Hepatocyte (in vitro differentiated cells): ENCODE data around the gene MGAT5. TPM values are rescaled to one million over a fixed set of nuclear protein-coding genes. Genes with fewer than 3 reads are reported as not detected.
A peak's percentile ranks its signal among the peaks of the same experiment; 100 is the strongest.

Experiments
- DNase-seq: peaks from one replicate; pipeline ENCODE4 v3.0.0-alpha.2; 2016; ENCODE audit warnings: low spot score
- H2AFZ ChIP-seq: fragments of 200-600 bp; sonication (generic); 2 replicates; pipeline ENCODE4 v1.6.0; 2016; ENCODE audit warnings: antibody characterized with exemption, mild to moderate bottlenecking
- H3K27ac ChIP-seq: fragments of 200-600 bp; sonication (generic); 2 replicates; pipeline ENCODE4 v1.5.1; 2016; ENCODE audit warnings: mild to moderate bottlenecking
- H3K27me3 ChIP-seq: fragments of 200-600 bp; sonication (generic); 2 replicates; pipeline ENCODE4 v1.6.1; 2016
- H3K36me3 ChIP-seq: fragments of 200-600 bp; sonication (generic); replicated peaks from 2 replicates; pipeline ENCODE4 v1.5.1; 2016; ENCODE audit warnings: low read depth; ENCODE audit not compliant: insufficient read depth
- H3K4me1 ChIP-seq: fragments of 200-600 bp; sonication (generic); 2 replicates; pipeline ENCODE4 v1.5.1; 2016; ENCODE audit warnings: mild to moderate bottlenecking, moderate library complexity; ENCODE audit not compliant: insufficient read depth
- H3K4me2 ChIP-seq: fragments of 200-600 bp; sonication (generic); 2 replicates; pipeline ENCODE4 v1.6.0; 2016
- H3K4me3 ChIP-seq: fragments of 200-600 bp; sonication (generic); 2 replicates; pipeline ENCODE4 v1.5.1; 2016; ENCODE audit warnings: mild to moderate bottlenecking
- H3K79me2 ChIP-seq: fragments of 200-600 bp; sonication (generic); 2 replicates; pipeline ENCODE4 v1.6.0; 2017; ENCODE audit warnings: mild to moderate bottlenecking
- H3K9me2 ChIP-seq: fragments of 200-600 bp; sonication (generic); replicated peaks from 2 replicates; pipeline ENCODE4 v1.6.0; 2017; ENCODE audit warnings: mild to moderate bottlenecking; ENCODE audit not compliant: insufficient read depth
- H3K9me3 ChIP-seq: fragments of 200-600 bp; sonication (generic); 2 replicates; pipeline ENCODE4 v1.5.1; 2016; ENCODE audit warnings: low read depth, mild to moderate bottlenecking
- H4K20me1 ChIP-seq: fragments of 200-600 bp; sonication (generic); 2 replicates; pipeline ENCODE4 v1.6.0; 2016; ENCODE audit warnings: mild to moderate bottlenecking; ENCODE audit not compliant: insufficient read depth, poor library complexity, severe bottlenecking
- EZH2 ChIP-seq: fragments of 200-600 bp; sonication (generic); IDR thresholded peaks from 2 replicates; pipeline ENCODE4 v1.6.1; 2016; ENCODE audit warnings: antibody characterized with exemption, mild to moderate bottlenecking, borderline replicate concordance
- EZH2phosphoT487 ChIP-seq: fragments of 200-600 bp; sonication (generic); IDR thresholded peaks from one replicate; pipeline ENCODE4 v1.6.1; 2018; ENCODE audit warnings: antibody characterized with exemption, mild to moderate bottlenecking, low read depth, moderate library complexity; ENCODE audit not compliant: unreplicated experiment, severe bottlenecking
- WGBS: methylation state at CpG from one replicate; pipeline ENCODE4 v1.1.6; 2016; ENCODE audit warnings: low lambda C conversion rate; ENCODE audit errors: missing lambda C conversion rate; 5-methylcytosine and 5-hydroxymethylcytosine counted together
- polyA plus RNA-seq: library from polyadenylated mRNA; unstranded; fragments of >200 nt; fragmentation: Nextera tagmentation; extraction: Ambion mirVana; gene quantifications from 2 replicates; pipeline ENCODE4 v1.2.1, GENCODE V29; 2016
- total RNA-seq: library from RNA; depleted of rRNA; stranded (reverse); fragments of >200 nt; gene quantifications from 2 replicates; pipeline ENCODE4 v1.2.3, GENCODE V29; 2014
- TF ChIP-seq, protein P1 (sequence below): fragments of 200-600 bp; sonication (generic); IDR thresholded peaks from 2 replicates; pipeline ENCODE4 v1.5.1; 2016; ENCODE audit warnings: antibody characterized with exemption, mild to moderate bottlenecking; ENCODE audit not compliant: poor library complexity

MGAT5 gene
- total and polyA plus RNA-seq, 2 experiments from 2014 or later: 9.1 to 30.2 TPM

DNA sequence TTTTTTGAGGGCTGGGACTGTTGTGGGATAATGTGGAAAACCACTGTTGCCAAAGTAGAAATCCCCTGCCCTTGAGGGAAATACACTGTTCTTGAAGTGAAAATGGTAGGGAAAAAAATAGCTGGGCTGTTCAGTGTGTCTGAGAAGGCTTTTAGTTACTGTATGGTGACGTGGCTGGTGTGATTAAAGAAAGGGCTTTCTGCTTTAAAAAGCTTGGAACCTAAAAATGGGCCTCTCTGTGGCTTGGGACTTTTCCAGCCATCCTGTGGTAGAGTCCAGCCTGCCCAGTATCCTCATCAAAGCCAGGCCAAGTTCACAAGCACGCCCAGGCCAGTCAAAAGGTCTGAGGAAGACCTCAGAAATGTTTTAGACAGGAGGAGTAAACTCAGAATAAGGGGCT is 6.8 kb downstream of the MGAT5 start:
- Histone ChIP-seq H3K27ac (peak overlapping the region; percentile 15), H3K27me3 (no peaks in the 10 kb centered on the region), H3K4me2 (no peak overlapping the region), H4K20me1 (no peaks in the 10 kb centered on the region), H2AFZ (no peak overlapping the region), H3K79me2 (peaks cover 4% of the 10 kb centered on the region), H3K9me3 (no peaks in the 10 kb centered on the region), H3K4me1 (peaks cover 7% of the 10 kb centered on the region), H3K9me2 (no peaks in the 10 kb centered on the region), H3K4me3 (no peak overlapping the region), H3K36me3 (no peaks in the 10 kb centered on the region)
- no peak for TF ChIP-seq EZH2phosphoT487
- no peak for TF ChIP-seq EZH2
- TF ChIP-seq, protein P1, sequence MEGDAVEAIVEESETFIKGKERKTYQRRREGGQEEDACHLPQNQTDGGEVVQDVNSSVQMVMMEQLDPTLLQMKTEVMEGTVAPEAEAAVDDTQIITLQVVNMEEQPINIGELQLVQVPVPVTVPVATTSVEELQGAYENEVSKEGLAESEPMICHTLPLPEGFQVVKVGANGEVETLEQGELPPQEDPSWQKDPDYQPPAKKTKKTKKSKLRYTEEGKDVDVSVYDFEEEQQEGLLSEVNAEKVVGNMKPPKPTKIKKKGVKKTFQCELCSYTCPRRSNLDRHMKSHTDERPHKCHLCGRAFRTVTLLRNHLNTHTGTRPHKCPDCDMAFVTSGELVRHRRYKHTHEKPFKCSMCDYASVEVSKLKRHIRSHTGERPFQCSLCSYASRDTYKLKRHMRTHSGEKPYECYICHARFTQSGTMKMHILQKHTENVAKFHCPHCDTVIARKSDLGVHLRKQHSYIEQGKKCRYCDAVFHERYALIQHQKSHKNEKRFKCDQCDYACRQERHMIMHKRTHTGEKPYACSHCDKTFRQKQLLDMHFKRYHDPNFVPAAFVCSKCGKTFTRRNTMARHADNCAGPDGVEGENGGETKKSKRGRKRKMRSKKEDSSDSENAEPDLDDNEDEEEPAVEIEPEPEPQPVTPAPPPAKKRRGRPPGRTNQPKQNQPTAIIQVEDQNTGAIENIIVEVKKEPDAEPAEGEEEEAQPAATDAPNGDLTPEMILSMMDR: no peak
- peak; percentile 19 for DNase-seq
- WGBS: 79% methylated on average over 2 of the region's 2 CpGs

DNA sequence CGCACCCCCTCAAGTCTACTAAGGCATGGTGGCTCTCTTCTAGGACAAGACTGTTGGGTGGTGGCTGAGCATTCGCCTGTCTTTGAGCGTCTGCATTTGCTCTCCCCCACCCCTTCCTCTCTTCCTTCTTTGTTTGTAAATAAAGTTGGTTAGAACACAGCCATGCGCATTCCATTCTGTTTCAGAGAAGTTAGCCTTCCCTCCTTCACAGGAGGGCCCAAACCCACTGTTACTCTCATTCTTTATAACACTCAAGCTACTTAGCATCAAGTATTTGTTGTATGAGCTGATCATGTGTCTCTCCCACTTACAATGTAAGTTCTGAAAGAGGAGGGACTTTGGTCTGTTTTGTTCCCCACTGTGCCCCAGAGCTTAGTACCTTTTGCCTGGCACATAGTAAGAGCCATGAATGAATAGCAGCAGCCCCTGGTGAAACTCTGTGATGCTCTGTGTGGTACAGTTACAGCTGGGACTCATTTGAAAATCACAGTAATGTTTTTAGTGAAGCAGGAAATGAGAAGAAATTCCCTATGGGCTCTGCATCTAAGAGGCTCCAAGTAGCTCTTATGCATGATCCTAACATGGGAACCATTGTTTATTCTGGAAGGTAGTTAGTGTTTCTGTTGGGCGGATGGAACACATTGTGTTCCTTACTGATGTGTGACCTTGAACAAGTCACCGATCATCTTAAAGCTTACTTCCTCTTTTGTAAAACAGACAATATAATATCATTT is 7.7 kb downstream of the MGAT5 start:
- H3K27ac ChIP-seq: peak overlapping the region; percentile 15
- H3K79me2 ChIP-seq: peaks cover 4% of the 10 kb centered on the region
- DNase-seq: no peak
- H3K4me1 ChIP-seq: peaks cover 7% of the 10 kb centered on the region
- H4K20me1 ChIP-seq: no peaks in the 10 kb centered on the region
- no peak overlapping the region for H3K4me3 ChIP-seq
- no peaks in the 10 kb centered on the region for H3K36me3 ChIP-seq
- H3K4me2 ChIP-seq: no peak overlapping the region
- no peaks in the 10 kb centered on the region for H3K9me3 ChIP-seq
- H3K27me3 ChIP-seq: no peaks in the 10 kb centered on the region
- 80% methylated on average over 6 of the region's 6 CpGs for WGBS
- TF ChIP-seq EZH2 (no peak), EZH2phosphoT487 (no peak)
- TF ChIP-seq, protein P1: no peak
- no peaks in the 10 kb centered on the region for H3K9me2 ChIP-seq
- no peak overlapping the region for H2AFZ ChIP-seq

DNA sequence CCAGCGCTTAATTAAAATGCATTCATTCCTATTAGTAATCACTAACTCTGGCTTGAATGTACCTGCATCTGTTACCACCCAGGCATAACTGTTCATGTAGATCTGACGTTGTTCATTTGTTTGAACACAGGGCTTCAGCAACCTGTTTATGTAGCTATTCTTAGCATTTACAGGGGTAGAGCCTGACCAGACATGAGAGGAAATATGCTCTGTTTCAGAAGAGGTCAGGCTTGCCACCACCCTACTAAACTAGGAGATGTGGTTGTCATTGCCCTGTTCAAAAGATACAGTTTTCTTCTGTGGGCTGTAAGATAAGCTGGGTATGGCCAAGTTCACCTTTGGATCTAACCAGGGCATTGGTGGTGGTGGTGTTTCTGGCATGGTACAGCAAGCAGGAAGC is 8.8 kb downstream of the MGAT5 start:
- no peaks in the 10 kb centered on the region for H3K27me3 ChIP-seq
- no peaks in the 10 kb centered on the region for H4K20me1 ChIP-seq
- H3K79me2 ChIP-seq: peaks cover 4% of the 10 kb centered on the region
- TF ChIP-seq EZH2phosphoT487 (no peak), EZH2 (no peak)
- TF ChIP-seq, protein P1: no peak
- no peaks in the 10 kb centered on the region for H3K36me3 ChIP-seq
- H3K9me3 ChIP-seq: no peaks in the 10 kb centered on the region
- no peak overlapping the region for H3K4me2 ChIP-seq
- no peak overlapping the region for H3K4me3 ChIP-seq
- peaks cover 7% of the 10 kb centered on the region for H3K4me1 ChIP-seq
- no peak overlapping the region for H2AFZ ChIP-seq
- 91% methylated on average over 2 of the region's 2 CpGs for WGBS
- H3K27ac ChIP-seq: no peak overlapping the region
- no peaks in the 10 kb centered on the region for H3K9me2 ChIP-seq
- no peak for DNase-seq
